Neural progenitor cell (in vitro differentiated cells): Measurements from ENCODE around the gene TUBB4B.

Experiments used
- EZH2 ChIP-seq: fragments of 200-600 bp; sonication (generic); IDR thresholded peaks from 2 replicates; pipeline ENCODE4 v1.6.1; 2017; ENCODE audit warnings: antibody characterized with exemption, mild to moderate bottlenecking, moderate library complexity
- TF ChIP-seq, protein P1 (sequence below): fragments of 200-600 bp; sonication (generic); IDR thresholded peaks from 2 replicates; pipeline ENCODE4 v1.5.1; 2017; ENCODE audit warnings: antibody characterized with exemption, mild to moderate bottlenecking

GRCh38 chr9:137218754-137219271 is 22.3 kb upstream of the TUBB4B start:
- TF ChIP-seq, protein P1, sequence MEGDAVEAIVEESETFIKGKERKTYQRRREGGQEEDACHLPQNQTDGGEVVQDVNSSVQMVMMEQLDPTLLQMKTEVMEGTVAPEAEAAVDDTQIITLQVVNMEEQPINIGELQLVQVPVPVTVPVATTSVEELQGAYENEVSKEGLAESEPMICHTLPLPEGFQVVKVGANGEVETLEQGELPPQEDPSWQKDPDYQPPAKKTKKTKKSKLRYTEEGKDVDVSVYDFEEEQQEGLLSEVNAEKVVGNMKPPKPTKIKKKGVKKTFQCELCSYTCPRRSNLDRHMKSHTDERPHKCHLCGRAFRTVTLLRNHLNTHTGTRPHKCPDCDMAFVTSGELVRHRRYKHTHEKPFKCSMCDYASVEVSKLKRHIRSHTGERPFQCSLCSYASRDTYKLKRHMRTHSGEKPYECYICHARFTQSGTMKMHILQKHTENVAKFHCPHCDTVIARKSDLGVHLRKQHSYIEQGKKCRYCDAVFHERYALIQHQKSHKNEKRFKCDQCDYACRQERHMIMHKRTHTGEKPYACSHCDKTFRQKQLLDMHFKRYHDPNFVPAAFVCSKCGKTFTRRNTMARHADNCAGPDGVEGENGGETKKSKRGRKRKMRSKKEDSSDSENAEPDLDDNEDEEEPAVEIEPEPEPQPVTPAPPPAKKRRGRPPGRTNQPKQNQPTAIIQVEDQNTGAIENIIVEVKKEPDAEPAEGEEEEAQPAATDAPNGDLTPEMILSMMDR, result no peak
- no peak for TF ChIP-seq EZH2
